Body of pancreas (tissue), 4 donors: ENCODE results near the gene VWA2. TPM values are rescaled to one million over a fixed set of nuclear protein-coding genes. Genes with fewer than 3 reads are reported as not detected.
"Not testable (repeated sequence)": the region's sequence is repeated elsewhere in the genome, so short reads cannot be mapped to it uniquely, and the experiment has no call there.

Source experiments
- ATAC-seq: fragments of 150-250 bp; one replicate; pipeline ENCODE4 v1.9.1; 2016
- DNase-seq, 4 donors: peaks; one replicate each; pipeline ENCODE4 v3.0.0-alpha.2; 2019
- H3K27ac ChIP-seq, 4 donors: fragments of 200-600 bp; sonication (generic); 1 replicate in 3 of 4; 2 replicates in 1 of 4; pipeline versions ENCODE4 v1.5.1 to v1.6.1; 2016 to 2019; ENCODE audit warnings: mild to moderate bottlenecking in 1 of 4, mixed read lengths in 1 of 4, moderate library complexity in 1 of 4
- H3K27me3 ChIP-seq, 2 donors: fragments of 200-600 bp; sonication (generic); one replicate each; pipeline ENCODE4 v1.6.0; 2016; ENCODE audit warnings: mild to moderate bottlenecking in 1 of 2
- H3K36me3 ChIP-seq, 2 donors: fragments of 200-600 bp; sonication (generic); replicated peaks in 1 of 2; 2 replicates each; pipeline ENCODE4 v1.5.1; 2016; ENCODE audit warnings: low read depth in 2 of 2; ENCODE audit not compliant: insufficient read depth in 1 of 2
- H3K4me1 ChIP-seq: fragments of 200-600 bp; sonication (generic); one replicate; pipeline ENCODE4 v1.6.0; 2016
- H3K4me3 ChIP-seq, 2 donors: fragments of 200-600 bp; sonication (generic); 1 replicate in 1 of 2; 2 replicates in 1 of 2; pipeline ENCODE4 v1.5.1; 2016 to 2019
- H3K9me3 ChIP-seq, 3 donors: fragments of 200-600 bp; sonication (generic); 1 replicate in 2 of 3; 2 replicates in 1 of 3; pipeline ENCODE4 v1.5.1; 2016
- POLR2A ChIP-seq, 3 donors: fragments of 450-650 bp; IDR thresholded peaks; one replicate each; pipeline ENCODE4 v1.6.1; 2016; ENCODE audit warnings: antibody characterized with exemption in 3 of 3, mild to moderate bottlenecking in 2 of 3
- WGBS, 2 donors: methylation state at CpG; one replicate each; pipeline ENCODE4 v1.1.5; 2017; 5-methylcytosine and 5-hydroxymethylcytosine counted together
- intact Hi-C: fragments of 100-400 bp; cut with DNase I; formaldehyde crosslinking; loops from one replicate; pipeline ENCODE4 v1.15.1; 2023
- total RNA-seq, 2 donors: library from RNA; depleted of rRNA; stranded (reverse); fragments of >200 nt; gene quantifications; one replicate each; pipeline ENCODE4 v1.1.0, GENCODE V29; 2016
- TF ChIP-seq, protein P1 (sequence below), 7 experiments: fragments of 450-650 bp in 4 of 7; fragments of 200-600 bp in 3 of 7; sonication (generic) in 3 of 7; IDR thresholded peaks; one replicate each; pipeline ENCODE4 v1.5.1; 2016 to 2019; ENCODE audit warnings: antibody characterized with exemption in 7 of 7

The VWA2 gene
- total RNA-seq, 2 donors from 2014 or later, result 10.5 to 15.3 TPM

DNA sequence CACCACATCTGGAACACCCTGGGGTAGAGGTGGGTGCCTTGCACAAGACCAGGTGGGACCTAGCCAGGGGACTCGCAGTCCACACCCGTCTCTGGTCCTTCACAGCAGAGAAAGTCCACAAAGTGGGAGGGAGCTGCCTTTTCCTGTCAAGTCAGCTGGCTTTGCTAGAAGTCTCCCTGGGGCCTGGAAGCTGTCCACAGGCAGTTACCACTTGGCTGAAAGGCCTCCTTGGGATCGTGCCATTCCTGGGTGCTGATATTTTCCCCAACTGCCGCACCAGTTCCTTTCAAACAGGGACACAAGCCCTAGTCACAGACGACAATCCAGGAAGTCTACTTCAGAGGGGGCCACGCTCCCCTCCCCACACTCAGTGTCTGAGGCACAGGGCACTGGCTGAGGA, 89.8 kb downstream of the VWA2 start:
- H3K27me3 ChIP-seq, result no peaks in the 10 kb centered on the region
- no peak for TF ChIP-seq POLR2A (IDR thresholded peaks at IDR 0.05)
- TF ChIP-seq, protein P1, sequence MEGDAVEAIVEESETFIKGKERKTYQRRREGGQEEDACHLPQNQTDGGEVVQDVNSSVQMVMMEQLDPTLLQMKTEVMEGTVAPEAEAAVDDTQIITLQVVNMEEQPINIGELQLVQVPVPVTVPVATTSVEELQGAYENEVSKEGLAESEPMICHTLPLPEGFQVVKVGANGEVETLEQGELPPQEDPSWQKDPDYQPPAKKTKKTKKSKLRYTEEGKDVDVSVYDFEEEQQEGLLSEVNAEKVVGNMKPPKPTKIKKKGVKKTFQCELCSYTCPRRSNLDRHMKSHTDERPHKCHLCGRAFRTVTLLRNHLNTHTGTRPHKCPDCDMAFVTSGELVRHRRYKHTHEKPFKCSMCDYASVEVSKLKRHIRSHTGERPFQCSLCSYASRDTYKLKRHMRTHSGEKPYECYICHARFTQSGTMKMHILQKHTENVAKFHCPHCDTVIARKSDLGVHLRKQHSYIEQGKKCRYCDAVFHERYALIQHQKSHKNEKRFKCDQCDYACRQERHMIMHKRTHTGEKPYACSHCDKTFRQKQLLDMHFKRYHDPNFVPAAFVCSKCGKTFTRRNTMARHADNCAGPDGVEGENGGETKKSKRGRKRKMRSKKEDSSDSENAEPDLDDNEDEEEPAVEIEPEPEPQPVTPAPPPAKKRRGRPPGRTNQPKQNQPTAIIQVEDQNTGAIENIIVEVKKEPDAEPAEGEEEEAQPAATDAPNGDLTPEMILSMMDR (IDR thresholded peaks at IDR 0.05), result no peak
- no peaks in the 10 kb centered on the region for H3K9me3 ChIP-seq
- H3K27ac ChIP-seq, result no peak overlapping the region
- no peaks in the 10 kb centered on the region for H3K4me1 ChIP-seq
- intact Hi-C loops, result no loop called here
- ATAC-seq (no peak), DNase-seq (no peak)
- no peak overlapping the region for H3K4me3 ChIP-seq
- peaks cover 0 to 2% of the 10 kb centered on the region in 2 donors for H3K36me3 ChIP-seq
- WGBS, 2 donors, result 82 to 89% methylated on average over 6 of the region's 6 CpGs

DNA sequence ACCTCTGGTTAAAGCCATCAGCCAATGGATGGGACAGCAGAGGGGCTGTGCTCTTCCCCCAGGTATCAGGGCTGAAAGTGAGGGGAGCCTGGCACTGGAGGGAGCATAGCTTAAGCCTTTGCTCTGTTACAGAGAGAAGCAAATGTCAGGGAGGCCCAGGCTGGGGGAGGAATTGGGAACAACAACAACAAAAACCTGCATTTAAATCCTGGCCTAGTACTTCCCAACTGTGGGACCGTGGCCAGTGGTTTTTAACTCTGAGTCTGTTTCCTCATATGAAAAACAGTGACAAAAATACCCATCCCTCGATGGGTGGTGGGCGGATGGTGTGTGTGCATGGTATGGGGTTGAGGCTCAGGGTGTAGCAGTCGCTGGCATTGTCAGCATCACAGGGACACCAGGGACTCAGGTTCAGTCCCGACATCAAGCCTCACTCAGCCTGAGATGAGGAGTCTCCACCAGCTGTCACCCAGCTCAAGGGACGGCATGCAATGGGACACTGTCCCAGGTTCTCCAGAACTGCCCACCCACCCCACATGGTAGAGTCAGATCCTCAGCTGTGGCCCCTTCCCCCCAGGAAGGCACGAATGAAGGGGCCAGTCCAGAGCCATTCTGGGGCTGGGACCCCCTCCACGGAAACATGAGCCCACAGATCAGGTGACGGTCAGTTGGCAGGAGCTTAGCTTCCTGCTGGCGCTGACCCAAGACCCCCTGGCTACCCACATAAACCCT, 90.7 kb downstream of the VWA2 start:
- ATAC-seq (no peak), DNase-seq (no peak)
- Histone ChIP-seq H3K9me3 (no peaks in the 10 kb centered on the region), H3K27me3 (no peaks in the 10 kb centered on the region), H3K4me1 (no peaks in the 10 kb centered on the region), H3K4me3 (no peak overlapping the region), H3K27ac (no peak overlapping the region), H3K36me3 (peaks cover 0 to 2% of the 10 kb centered on the region in 2 donors)
- intact Hi-C loops, result no loop called here
- TF ChIP-seq, protein P1 (IDR thresholded peaks at IDR 0.05), result no peak
- TF ChIP-seq POLR2A (IDR thresholded peaks at IDR 0.05), result no peak
- 66 to 87% methylated on average over 5 to 10 of the region's 10 CpGs for WGBS, 2 donors

DNA sequence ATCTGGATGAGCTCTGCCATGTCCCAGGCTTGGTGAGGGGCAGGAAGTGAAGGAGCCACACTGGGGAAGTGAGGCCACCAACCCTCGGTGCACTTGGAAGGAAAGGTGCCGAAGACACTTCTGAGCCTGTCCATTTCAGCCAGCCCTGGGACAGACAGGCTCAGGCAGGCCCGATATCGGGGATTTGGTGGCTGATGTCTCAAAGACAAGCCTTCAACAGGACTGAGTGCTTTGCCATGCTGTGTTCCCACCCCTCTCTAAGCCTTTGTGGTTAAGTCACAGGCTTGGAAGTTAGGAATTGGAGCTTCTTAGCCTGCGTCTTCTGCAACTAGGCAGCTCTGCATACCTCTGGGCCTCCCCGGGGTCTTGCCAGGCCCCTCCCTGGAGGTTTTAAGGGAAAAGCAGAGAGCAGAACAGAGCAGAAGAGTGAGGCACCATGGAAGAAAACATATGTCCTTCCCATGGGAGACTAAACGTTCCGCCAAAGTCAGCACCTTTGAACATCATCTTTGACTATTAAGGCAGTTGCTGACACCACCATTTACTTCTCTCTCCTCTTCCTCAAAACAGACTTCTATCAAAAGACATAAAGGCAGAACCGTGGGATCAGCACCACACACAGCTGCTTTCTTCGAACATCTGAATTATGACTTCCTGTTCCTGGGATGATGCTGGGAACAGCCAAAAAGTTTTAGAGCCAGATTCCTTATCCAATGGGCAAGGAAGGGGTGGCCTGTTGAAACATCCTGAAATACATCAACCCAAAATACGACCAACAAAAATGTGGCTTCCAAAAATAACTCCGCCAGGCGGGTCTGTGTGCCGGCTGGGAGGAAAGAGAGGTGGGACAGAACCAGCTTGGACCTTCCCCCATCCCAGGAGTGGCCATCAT, 93.5 kb downstream of the VWA2 start:
- no peak overlapping the region for H3K4me3 ChIP-seq
- intact Hi-C loops, result no loop called here
- peaks cover 0 to 2% of the 10 kb centered on the region in 2 donors for H3K36me3 ChIP-seq
- no peak overlapping the region for H3K27ac ChIP-seq
- 76 to 80% methylated on average over 11 to 14 of the region's 14 CpGs for WGBS, 2 donors
- TF ChIP-seq POLR2A (IDR thresholded peaks at IDR 0.05), result no peak
- TF ChIP-seq, protein P1 (IDR thresholded peaks at IDR 0.05), result no peak
- no peak for ATAC-seq
- no peaks in the 10 kb centered on the region for H3K9me3 ChIP-seq
- no peak for DNase-seq
- peaks cover 9% of the 10 kb centered on the region for H3K4me1 ChIP-seq
- H3K27me3 ChIP-seq, result no peaks in the 10 kb centered on the region

DNA sequence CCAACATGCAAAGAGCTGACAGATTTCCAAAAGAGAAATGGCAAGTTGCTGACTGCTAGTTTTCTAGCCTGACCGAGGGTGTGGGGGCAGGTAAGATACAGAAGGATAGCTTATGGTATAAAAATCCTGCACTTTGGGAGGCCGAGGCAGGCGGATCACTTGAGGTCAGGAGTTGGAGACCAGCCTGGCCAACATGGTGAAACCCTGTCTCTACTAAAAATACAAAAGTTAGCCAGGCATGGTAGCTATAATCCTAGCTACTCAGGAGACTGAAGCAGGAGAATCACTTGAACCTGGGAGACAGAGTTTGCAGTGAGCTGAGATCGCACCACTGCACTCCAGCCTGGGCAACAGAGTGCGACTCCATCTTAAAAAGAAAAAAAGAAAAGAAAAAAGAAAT, 94.4 kb downstream of the VWA2 start:
- H3K4me1 ChIP-seq, result peaks cover 10% of the 10 kb centered on the region
- H3K4me3 ChIP-seq, H3K9me3 ChIP-seq, ATAC-seq, H3K27ac ChIP-seq, H3K36me3 ChIP-seq, H3K27me3 ChIP-seq, intact Hi-C loops, DNase-seq: not testable (repeated sequence)
- 90 to 91% methylated on average over 5 of the region's 5 CpGs for WGBS, 2 donors

DNA sequence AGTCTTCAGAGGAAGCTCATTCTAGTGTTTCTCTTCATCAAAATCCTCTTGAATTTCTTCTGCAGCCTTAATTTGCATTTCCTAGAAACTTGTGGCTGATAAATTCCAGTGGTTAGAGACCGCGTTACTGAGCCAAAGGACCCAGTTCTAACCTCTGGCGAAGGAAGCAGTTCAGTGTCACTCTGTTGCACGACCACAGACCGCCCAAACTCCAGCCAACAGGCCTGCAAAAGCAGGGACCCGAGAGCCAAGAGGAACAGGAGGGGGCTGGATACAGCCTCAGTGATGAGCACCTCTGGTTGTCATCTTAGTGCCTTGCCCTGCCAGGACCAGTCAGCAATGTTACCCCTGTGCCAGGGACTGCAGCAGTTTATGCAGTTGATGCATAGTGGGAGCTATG, 95.2 kb downstream of the VWA2 start:
- Histone ChIP-seq H3K4me3 (no peak overlapping the region), H3K4me1 (peaks cover 10% of the 10 kb centered on the region), H3K36me3 (peaks cover 0 to 2% of the 10 kb centered on the region in 2 donors), H3K27me3 (no peaks in the 10 kb centered on the region), H3K9me3 (no peaks in the 10 kb centered on the region), H3K27ac (no peak overlapping the region)
- WGBS, 2 donors, result 80 to 81% methylated on average over 6 of the region's 6 CpGs
- TF ChIP-seq POLR2A (IDR thresholded peaks at IDR 0.05), result no peak
- TF ChIP-seq, protein P1 (IDR thresholded peaks at IDR 0.05), result no peak
- intact Hi-C loops, result no loop called here
- DNase-seq (peak in 1 of 4 donors; percentile 25), ATAC-seq (peak; percentile 22)
